Psoas muscle (tissue), 8 donors: ENCODE measurements around the gene SLTM. TPM values are rescaled to one million over a fixed set of nuclear protein-coding genes. Genes with fewer than 3 reads are reported as not detected.

Experiments
- ATAC-seq, 4 donors: fragments of 200-7000 bp; cut with Tn5 transposase; one replicate each; pipeline ENCODE4 v1.9.1; 2020; ENCODE audit warnings: moderate library complexity in 3 of 4, mild to moderate bottlenecking in 2 of 4
- DNase-seq, 2 donors: peaks; one replicate each; pipeline ENCODE4 v3.0.0-alpha.2; 2020
- H3K27ac ChIP-seq: fragments of 200-600 bp; one replicate; pipeline ENCODE4 v1.8.0; 2022
- H3K27me3 ChIP-seq, 3 donors: fragments of 200-600 bp in 1 of 3; one replicate each; pipeline versions ENCODE4 v1.6.1 to v1.8.0; 2013 to 2022; ENCODE audit warnings: low read length in 2 of 3, mild to moderate bottlenecking in 2 of 3, moderate library complexity in 1 of 3; ENCODE audit not compliant: insufficient read depth in 3 of 3
- H3K36me3 ChIP-seq, 2 donors: fragments of 200-600 bp in 1 of 2; one replicate each; pipeline versions ENCODE4 v1.6.1 to v1.8.0; 2013 to 2022; ENCODE audit warnings: low read depth in 1 of 2, mild to moderate bottlenecking in 1 of 2, moderate library complexity in 1 of 2; ENCODE audit not compliant: insufficient read depth in 1 of 2
- H3K4me1 ChIP-seq: fragments of 200-600 bp; one replicate; pipeline ENCODE4 v1.8.0; 2022
- H3K4me3 ChIP-seq: fragments of 200-600 bp; one replicate; pipeline ENCODE4 v1.8.0; 2022; ENCODE audit warnings: mild to moderate bottlenecking
- H3K9me3 ChIP-seq: fragments of 200-600 bp; one replicate; pipeline ENCODE4 v1.8.0; 2022
- WGBS, 3 donors: extraction: QIAGEN DNeasy Blood & Tissue Kit; methylation state at CpG; one replicate each; pipeline versions ENCODE4 v1.1.6 to v1.1.7; 2013; 5-methylcytosine and 5-hydroxymethylcytosine counted together
- intact Hi-C, 2 donors: fragments of 100-400 bp; cut with DNase I; formaldehyde crosslinking; loops; one replicate each; pipeline versions ENCODE4 v1.11.0 to v1.14.2; 2022
- long read RNA-seq, 2 donors: library from polyadenylated mRNA; unstranded; transcript quantifications; one replicate each; pipeline ENCODE4 v2.0.0, GENCODE V29; 2021
- polyA plus RNA-seq, 3 donors: library from polyadenylated mRNA; stranded (reverse); fragments of 200-250 nt; gene quantifications; one replicate each; pipeline ENCODE4 v1.2.3, GENCODE V29; 2013
- total RNA-seq, 4 donors: library from RNA; stranded (reverse); fragmentation: NEBNext Ultra II Directional in 2 of 4; extraction: Animal tissue kit (Norgen Biotek cat#: 25700) in 2 of 4; gene quantifications; one replicate each; pipeline versions ENCODE4 v1.2.1 to v1.2.4, GENCODE V29; 2021 to 2023
- TF ChIP-seq, protein P1 (sequence below): fragments of 200-600 bp; IDR thresholded peaks from one replicate; pipeline ENCODE4 v1.8.0; 2022; ENCODE audit warnings: antibody characterized with exemption
- donor health status: healthy with polysubstance abuse.
- donor health status: DM: no; HTN: no; CAD: no; lungs with moderate emphysema.
- donor health status: Bipolar disorder and iron deficiency.
- donor health status: healthy.
- donor health status: DM: yes; HTN: yes; CAD: no.
- donor health status: DM: no; HTN: no; CAD: no.
- donor health status: DM: no; HTN: no; CAD: no.
- donor health status: DM: yes; HTN: yes; CAD: no.

Gene SLTM
- total RNA-seq, result 10 to 100 TPM; 32.6 to 63.6 (median 40.5) TPM
- 10 to 100 TPM; 35.5 to 67.4 (median 54.2) TPM for polyA plus RNA-seq
- long read RNA-seq, donor 1, partial matches to known transcripts, result 22 of 35 reads
- long read RNA-seq, donor 1, other reads (novel, unspliced or antisense), result 8 of 35 reads
- long read RNA-seq, donor 2, full-length matches to known transcripts, result 9 of 49 reads
- long read RNA-seq, donor 2, partial matches to known transcripts, result 28 of 49 reads
- long read RNA-seq, donor 2, other reads (novel, unspliced or antisense), result 12 of 49 reads

GRCh38 chr15:58933281-58934113 lies at the start of gene SLTM:
SLTM (minus strand) TSS chr15:58933679; CDS start chr15:58933565, 114 bp downstream.
- peak; percentile 94 to 97 for DNase-seq
- ATAC-seq, result peak; percentile 94 to 97 (median 96)
- Histone ChIP-seq H3K36me3 (peaks cover 0 to 15% of the 10 kb centered on the region in 2 donors), H3K4me3 (peak within 1 kb of the TSS; percentile 93), H3K4me1 (peaks cover 23% of the 10 kb centered on the region), H3K9me3 (no peaks in the 10 kb centered on the region), H3K27ac (peak within 1 kb of the TSS; percentile 99), H3K27me3 (no peaks in the 10 kb centered on the region)
- intact Hi-C loops, result loop anchor here in 1 of 2 donors (10.0 kb wide), 1 partner anchor 689 kb away; no protein-coding TSS in a partner anchor
- TF ChIP-seq, protein P1, sequence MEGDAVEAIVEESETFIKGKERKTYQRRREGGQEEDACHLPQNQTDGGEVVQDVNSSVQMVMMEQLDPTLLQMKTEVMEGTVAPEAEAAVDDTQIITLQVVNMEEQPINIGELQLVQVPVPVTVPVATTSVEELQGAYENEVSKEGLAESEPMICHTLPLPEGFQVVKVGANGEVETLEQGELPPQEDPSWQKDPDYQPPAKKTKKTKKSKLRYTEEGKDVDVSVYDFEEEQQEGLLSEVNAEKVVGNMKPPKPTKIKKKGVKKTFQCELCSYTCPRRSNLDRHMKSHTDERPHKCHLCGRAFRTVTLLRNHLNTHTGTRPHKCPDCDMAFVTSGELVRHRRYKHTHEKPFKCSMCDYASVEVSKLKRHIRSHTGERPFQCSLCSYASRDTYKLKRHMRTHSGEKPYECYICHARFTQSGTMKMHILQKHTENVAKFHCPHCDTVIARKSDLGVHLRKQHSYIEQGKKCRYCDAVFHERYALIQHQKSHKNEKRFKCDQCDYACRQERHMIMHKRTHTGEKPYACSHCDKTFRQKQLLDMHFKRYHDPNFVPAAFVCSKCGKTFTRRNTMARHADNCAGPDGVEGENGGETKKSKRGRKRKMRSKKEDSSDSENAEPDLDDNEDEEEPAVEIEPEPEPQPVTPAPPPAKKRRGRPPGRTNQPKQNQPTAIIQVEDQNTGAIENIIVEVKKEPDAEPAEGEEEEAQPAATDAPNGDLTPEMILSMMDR, result peak; percentile 20
- WGBS, 3 donors, result 0 to 1% (median 0%) methylated on average over 80 to 101 of the region's 101 CpGs

DNA sequence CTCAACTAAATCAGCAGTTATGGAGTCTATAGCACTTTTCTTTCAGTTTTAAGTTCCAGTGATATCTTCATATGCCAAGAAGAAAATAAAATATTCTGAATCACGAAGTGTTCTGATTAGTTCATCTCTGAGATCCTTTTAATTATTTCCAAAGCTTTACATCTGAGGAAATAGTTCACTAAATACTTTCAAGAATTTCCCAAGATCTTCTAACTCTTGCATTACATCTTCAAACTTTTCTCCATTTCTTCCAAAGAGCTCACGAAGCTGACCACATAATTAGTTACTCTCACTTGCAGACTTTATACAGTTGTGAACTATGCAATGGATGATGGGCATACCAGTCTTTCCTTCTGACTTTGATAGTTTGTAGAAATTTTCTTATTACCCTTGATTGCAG lies 49.8 kb upstream of the SLTM start:
- no peaks in the 10 kb centered on the region for H3K27me3 ChIP-seq
- no peaks in the 10 kb centered on the region for H3K36me3 ChIP-seq
- H3K9me3 ChIP-seq, result no peaks in the 10 kb centered on the region
- ATAC-seq (no peak), DNase-seq (no peak)
- H3K27ac ChIP-seq, result no peak overlapping the region
- peaks cover 4% of the 10 kb centered on the region for H3K4me1 ChIP-seq
- intact Hi-C loops, result loop anchor here (5.0 to 10.0 kb wide), 2 partner anchors 192 to 509 kb away; no protein-coding TSS in a partner anchor
- WGBS, 3 donors, result 75 to 82% (median 80%) methylated on average over 2 of the region's 2 CpGs
- TF ChIP-seq, protein P1, result no peak
- H3K4me3 ChIP-seq, result no peak overlapping the region

DNA sequence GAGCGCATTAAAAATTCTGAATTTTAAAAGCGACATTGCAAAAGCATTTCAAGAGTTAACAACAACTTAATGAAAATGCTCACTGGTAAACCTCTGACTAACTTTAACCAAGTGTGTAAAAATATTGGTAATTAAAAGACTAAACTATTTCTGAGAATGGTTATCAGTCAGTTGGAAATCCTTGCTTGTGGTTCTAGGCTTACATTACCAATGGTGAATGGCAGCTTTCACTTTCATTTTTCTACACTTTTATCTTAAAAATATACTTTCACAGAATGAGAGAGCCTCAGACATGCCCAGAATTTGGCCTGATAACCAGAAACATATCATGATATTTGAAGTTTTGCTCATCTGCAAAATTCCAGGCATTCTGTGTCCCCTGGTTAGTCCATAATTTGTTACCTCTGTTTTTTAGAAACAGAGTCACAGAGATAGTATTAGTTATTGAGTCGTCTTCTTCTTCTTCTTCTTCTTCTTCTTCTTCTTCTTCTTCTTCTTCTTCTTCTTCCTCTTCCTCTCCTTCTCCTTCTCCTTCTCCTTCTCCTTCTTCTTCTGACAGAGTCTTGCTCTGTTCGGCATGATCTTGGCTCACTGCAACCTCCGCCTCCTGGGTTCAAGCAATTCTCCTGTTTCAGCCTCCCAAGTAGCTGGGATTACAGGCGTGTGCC lies 48.5 kb upstream of the SLTM start:
- no peak for ATAC-seq
- TF ChIP-seq, protein P1, result no peak
- intact Hi-C loops, result loop anchor here (2.0 to 10.0 kb wide), 3 partner anchors 193 to 511 kb away; no protein-coding TSS in a partner anchor
- Histone ChIP-seq H3K4me1 (peaks cover 4% of the 10 kb centered on the region), H3K27ac (no peak overlapping the region), H3K27me3 (no peaks in the 10 kb centered on the region), H3K36me3 (no peaks in the 10 kb centered on the region), H3K4me3 (no peak overlapping the region), H3K9me3 (no peaks in the 10 kb centered on the region)
- DNase-seq, result no peak
- WGBS, 3 donors, result 77 to 87% (median 81%) methylated on average over 5 to 6 of the region's 6 CpGs

DNA sequence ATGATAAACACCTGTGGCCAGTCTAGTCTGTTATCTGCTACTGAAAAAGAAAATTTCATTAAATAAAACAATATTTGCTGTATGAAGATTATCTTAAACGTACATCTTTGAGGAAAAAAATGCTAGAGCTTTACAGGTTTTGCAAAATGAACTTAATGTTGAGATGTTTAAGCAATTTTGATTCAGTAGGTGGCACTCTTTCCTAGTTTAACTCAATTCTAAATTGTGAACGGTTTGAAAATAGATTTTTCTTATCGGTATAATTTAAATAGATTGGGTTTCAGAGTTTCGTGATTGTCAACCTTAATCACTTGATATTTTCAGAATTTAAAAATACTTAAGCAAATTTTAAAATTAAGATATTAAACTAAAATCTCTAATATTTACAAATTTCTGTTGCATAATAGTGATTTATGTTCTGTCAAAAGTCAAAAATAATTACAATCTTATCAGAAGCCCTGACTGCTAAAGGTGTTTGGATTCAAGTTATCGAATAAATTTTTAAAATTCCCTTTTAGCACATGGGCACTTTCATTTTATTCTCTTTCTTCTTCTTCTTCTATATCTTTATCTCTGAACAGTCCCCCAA lies 47.0 kb upstream of the SLTM start:
- no peak overlapping the region for H3K27ac ChIP-seq
- no peaks in the 10 kb centered on the region for H3K9me3 ChIP-seq
- ATAC-seq (peak in 1 of 4 donors; percentile 81), DNase-seq (no peak)
- peaks cover 4% of the 10 kb centered on the region for H3K4me1 ChIP-seq
- H3K4me3 ChIP-seq, result no peak overlapping the region
- TF ChIP-seq, protein P1, result peak; percentile 63
- WGBS, 3 donors, result 8 to 9% (median 8%) methylated on average over 5 of the region's 5 CpGs
- intact Hi-C loops, result loop anchor here (2.0 to 10.0 kb wide), 3 partner anchors 194 to 512 kb away; no protein-coding TSS in a partner anchor
- no peaks in the 10 kb centered on the region for H3K27me3 ChIP-seq
- H3K36me3 ChIP-seq, result no peaks in the 10 kb centered on the region
